Panc1 (cell line): ENCODE data around the gene FAM83F. TPM values are rescaled to one million over a fixed set of nuclear protein-coding genes. Genes with fewer than 3 reads are reported as not detected.

Experiments used
- ATAC-seq: fragments of 200-7000 bp; cut with Tn5 transposase; 2 replicates; pipeline ENCODE4 v1.9.1; 2020; ENCODE audit warnings: mild to moderate bottlenecking, moderate library complexity
- BruUV-seq: library from RNA; stranded (reverse); fragments of 400-500 nt; replicated peaks from 2 replicates; lab custom pipeline; 2021; lab: Mats Ljungman, UMichigan
- CTCF ChIA-PET: fragments of 300-600 bp; sonication (Branson Sonifier 250); formaldehyde crosslinking; loops from one replicate; lab custom pipeline; 2022; ENCODE audit warnings: antibody characterized with exemption; lab: Charles Lee
- POLR2A ChIA-PET: fragments of 300-600 bp; sonication (Branson Sonifier 250); formaldehyde crosslinking; loops from one replicate; lab custom pipeline; 2022; ENCODE audit warnings: antibody characterized with exemption; lab: Charles Lee
- DNase-seq: peaks from one replicate; pipeline ENCODE4 v3.0.0-alpha.2; 2010; ENCODE audit warnings: low read depth, low spot score
- H3K27ac ChIP-seq: 2 replicates; pipeline ENCODE4 v1.5.1; 2011; ENCODE audit warnings: mild to moderate bottlenecking, low read length, inconsistent platforms
- H3K27me3 ChIP-seq: fragments of 200-500 bp; sonication (Bioruptor generic); 2 replicates; pipeline ENCODE4 v1.6.0; 2014; ENCODE audit warnings: low read length, inconsistent platforms; ENCODE audit not compliant: control insufficient read depth, insufficient read depth
- H3K36me3 ChIP-seq: fragments of 200-500 bp; sonication (Bioruptor generic); 2 replicates; pipeline ENCODE4 v1.5.1; 2014; ENCODE audit warnings: inconsistent platforms, mild to moderate bottlenecking, low read length, moderate library complexity; ENCODE audit not compliant: control insufficient read depth, insufficient read depth
- H3K4me1 ChIP-seq: 2 replicates; pipeline ENCODE4 v1.5.1; 2011; ENCODE audit warnings: inconsistent platforms, mild to moderate bottlenecking, low read length, moderate library complexity; ENCODE audit not compliant: control insufficient read depth, insufficient read depth
- H3K4me3 ChIP-seq, 2 experiments: 2 replicates each; pipeline ENCODE4 v1.5.1; 2011 to 2012; ENCODE audit warnings: low read depth in 2 of 2, low read length in 2 of 2, mild to moderate bottlenecking in 2 of 2, inconsistent platforms in 1 of 2, moderate library complexity in 1 of 2
- H3K9me3 ChIP-seq: fragments of 200-500 bp; sonication (Bioruptor generic); 2 replicates; pipeline ENCODE4 v1.5.1; 2014; ENCODE audit warnings: low read depth, mild to moderate bottlenecking, inconsistent platforms, low read length, moderate library complexity; ENCODE audit not compliant: control insufficient read depth, insufficient read depth
- POLR2AphosphoS5 ChIP-seq: IDR thresholded peaks from 2 replicates; pipeline ENCODE4 v1.6.1; 2012; ENCODE audit warnings: mild to moderate bottlenecking, low read depth, low read length, moderate library complexity
- SIN3A ChIP-seq: IDR thresholded peaks from 2 replicates; pipeline ENCODE4 v1.6.1; 2012; ENCODE audit warnings: low read depth, mild to moderate bottlenecking, low read length, moderate library complexity, borderline replicate concordance; ENCODE audit not compliant: insufficient read depth
- TCF7L2 ChIP-seq: IDR thresholded peaks from 2 replicates; pipeline ENCODE4 v1.6.1; 2011; ENCODE audit warnings: mild to moderate bottlenecking, low read depth, low read length, inconsistent platforms
- in situ Hi-C: cut with HindIII; loops from 2 replicates; pipeline ENCODE4 v1.10.0; 2016; ENCODE audit warnings: low sequenced_read_pairs, low pct_unique_long_range_greater_than_20kb
- intact Hi-C: fragments of 100-400 bp; cut with micrococcal nuclease; formaldehyde crosslinking; loops from one replicate; pipeline ENCODE4 v1.10.0; 2022; ENCODE audit not compliant: unreplicated experiment
- total RNA-seq: library from RNA; stranded (reverse); gene quantifications from one replicate; pipeline ENCODE4 v1.2.1, GENCODE V29; 2021; ENCODE audit not compliant: unreplicated experiment
- TF ChIP-seq, protein P1 (sequence below): fragments of 450-650 bp; IDR thresholded peaks from 2 replicates; pipeline ENCODE4 v1.5.1; 2017; ENCODE audit warnings: mild to moderate bottlenecking
- TF ChIP-seq, protein P2 (sequence below), 2 experiments: IDR thresholded peaks; 2 replicates each; pipeline ENCODE4 v1.6.1; 2011 to 2012; ENCODE audit warnings: low read depth in 2 of 2, control low read depth in 1 of 2, low read length in 1 of 2, mild to moderate bottlenecking in 1 of 2, moderate library complexity in 1 of 2; ENCODE audit not compliant: insufficient read depth in 1 of 2

Gene FAM83F
- total RNA-seq, 1 experiment from 2014 or later, result 0.05 TPM

DNA sequence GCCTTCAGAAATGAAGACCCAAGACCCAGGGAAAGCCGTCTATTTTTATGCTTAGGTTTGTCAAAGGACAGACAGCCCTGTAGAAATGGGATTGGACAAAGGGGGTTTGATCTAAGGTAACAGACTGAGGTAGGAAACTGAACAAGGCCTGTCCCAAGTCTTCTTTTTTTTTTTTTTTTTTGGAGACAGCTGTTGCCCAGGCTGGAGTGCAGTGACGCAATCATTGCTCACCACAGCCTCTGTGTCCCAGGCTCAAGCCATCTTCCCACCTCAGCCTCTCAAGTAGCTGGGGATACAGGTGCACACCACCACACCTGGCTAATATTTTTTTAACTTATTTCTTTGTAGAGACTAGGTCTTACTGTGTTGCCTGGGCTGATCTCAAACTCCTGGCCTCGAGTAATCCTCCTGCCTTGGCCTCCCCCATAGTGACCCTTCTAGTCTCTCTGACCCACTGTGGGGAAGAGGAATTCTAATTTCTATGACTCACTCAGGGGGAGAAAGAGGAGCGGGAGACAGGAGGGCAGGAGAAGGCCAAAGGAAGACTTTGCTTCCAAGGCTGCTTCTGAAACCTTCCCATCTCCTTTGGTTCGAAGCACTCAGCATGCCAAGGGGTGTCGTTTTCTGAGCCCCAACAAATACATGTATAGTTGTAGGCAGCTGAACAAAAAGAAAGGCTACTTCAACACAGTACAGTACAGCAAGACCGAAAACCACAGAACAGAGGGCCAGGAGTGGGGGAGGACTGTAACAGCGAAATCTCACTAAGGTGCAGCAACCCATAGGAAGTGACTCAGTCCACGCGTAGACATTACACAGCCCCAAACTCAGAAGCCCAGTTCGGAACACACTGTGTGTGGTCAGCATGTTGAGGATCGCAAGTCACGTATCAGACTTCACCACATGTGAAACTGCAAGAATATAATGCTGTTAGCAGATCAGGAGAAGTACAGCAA lies 33.7 kb upstream of the FAM83F start:
- intact Hi-C loops, result no loop called here
- DNase-seq (no peak), ATAC-seq (no peak)
- Histone ChIP-seq H3K27ac (no peak overlapping the region), H3K9me3 (no peaks in the 10 kb centered on the region), H3K4me1 (no peaks in the 10 kb centered on the region), H3K27me3 (no peaks in the 10 kb centered on the region), H3K36me3 (no peaks in the 10 kb centered on the region), H3K4me3 (no peak overlapping the region)
- no peak for TF ChIP-seq SIN3A
- TF ChIP-seq, protein P1, sequence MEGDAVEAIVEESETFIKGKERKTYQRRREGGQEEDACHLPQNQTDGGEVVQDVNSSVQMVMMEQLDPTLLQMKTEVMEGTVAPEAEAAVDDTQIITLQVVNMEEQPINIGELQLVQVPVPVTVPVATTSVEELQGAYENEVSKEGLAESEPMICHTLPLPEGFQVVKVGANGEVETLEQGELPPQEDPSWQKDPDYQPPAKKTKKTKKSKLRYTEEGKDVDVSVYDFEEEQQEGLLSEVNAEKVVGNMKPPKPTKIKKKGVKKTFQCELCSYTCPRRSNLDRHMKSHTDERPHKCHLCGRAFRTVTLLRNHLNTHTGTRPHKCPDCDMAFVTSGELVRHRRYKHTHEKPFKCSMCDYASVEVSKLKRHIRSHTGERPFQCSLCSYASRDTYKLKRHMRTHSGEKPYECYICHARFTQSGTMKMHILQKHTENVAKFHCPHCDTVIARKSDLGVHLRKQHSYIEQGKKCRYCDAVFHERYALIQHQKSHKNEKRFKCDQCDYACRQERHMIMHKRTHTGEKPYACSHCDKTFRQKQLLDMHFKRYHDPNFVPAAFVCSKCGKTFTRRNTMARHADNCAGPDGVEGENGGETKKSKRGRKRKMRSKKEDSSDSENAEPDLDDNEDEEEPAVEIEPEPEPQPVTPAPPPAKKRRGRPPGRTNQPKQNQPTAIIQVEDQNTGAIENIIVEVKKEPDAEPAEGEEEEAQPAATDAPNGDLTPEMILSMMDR, result no peak
- no peak for TF ChIP-seq TCF7L2
- no peak for TF ChIP-seq POLR2AphosphoS5
- TF ChIP-seq, protein P2, sequence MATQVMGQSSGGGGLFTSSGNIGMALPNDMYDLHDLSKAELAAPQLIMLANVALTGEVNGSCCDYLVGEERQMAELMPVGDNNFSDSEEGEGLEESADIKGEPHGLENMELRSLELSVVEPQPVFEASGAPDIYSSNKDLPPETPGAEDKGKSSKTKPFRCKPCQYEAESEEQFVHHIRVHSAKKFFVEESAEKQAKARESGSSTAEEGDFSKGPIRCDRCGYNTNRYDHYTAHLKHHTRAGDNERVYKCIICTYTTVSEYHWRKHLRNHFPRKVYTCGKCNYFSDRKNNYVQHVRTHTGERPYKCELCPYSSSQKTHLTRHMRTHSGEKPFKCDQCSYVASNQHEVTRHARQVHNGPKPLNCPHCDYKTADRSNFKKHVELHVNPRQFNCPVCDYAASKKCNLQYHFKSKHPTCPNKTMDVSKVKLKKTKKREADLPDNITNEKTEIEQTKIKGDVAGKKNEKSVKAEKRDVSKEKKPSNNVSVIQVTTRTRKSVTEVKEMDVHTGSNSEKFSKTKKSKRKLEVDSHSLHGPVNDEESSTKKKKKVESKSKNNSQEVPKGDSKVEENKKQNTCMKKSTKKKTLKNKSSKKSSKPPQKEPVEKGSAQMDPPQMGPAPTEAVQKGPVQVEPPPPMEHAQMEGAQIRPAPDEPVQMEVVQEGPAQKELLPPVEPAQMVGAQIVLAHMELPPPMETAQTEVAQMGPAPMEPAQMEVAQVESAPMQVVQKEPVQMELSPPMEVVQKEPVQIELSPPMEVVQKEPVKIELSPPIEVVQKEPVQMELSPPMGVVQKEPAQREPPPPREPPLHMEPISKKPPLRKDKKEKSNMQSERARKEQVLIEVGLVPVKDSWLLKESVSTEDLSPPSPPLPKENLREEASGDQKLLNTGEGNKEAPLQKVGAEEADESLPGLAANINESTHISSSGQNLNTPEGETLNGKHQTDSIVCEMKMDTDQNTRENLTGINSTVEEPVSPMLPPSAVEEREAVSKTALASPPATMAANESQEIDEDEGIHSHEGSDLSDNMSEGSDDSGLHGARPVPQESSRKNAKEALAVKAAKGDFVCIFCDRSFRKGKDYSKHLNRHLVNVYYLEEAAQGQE (IDR thresholded peaks at IDR 0.05; ENCODE audit: insufficient read depth in 1 of 2, low read depth in 2 of 2, low read length in 1 of 2), result no peak
- BruUV-seq, result no TSS peak
- in situ Hi-C loops, result no loop called here
- POLR2A ChIA-PET, result no interaction called here
- CTCF ChIA-PET, result no interaction called here

DNA sequence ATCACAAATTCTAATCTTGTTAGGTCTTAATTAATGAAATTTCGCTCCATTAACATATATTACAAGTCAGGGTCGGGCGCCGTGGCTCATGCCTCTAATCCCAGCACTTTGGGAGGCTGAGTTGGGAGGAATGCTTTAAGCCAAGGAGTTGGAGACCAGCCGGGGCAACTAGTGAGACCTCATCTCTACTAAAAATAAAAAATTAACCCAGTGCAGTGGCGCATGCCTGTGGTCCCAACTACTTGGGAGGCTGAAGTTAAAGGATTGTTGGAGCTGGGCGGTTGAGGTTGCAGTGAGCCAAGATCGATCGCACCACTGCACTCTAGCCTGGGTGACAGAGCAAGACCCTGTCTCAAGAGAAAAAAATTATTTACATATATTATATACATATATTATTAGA lies 32.7 kb upstream of the FAM83F start:
- ATAC-seq (no peak), DNase-seq (no peak)
- ChIA-PET CTCF (no interaction called here), POLR2A (no interaction called here)
- no peak overlapping the region for H3K4me3 ChIP-seq
- H3K36me3 ChIP-seq, result no peaks in the 10 kb centered on the region
- no peak overlapping the region for H3K27ac ChIP-seq
- no TSS peak for BruUV-seq
- no peaks in the 10 kb centered on the region for H3K9me3 ChIP-seq
- intact Hi-C loops (no loop called here), in situ Hi-C loops (no loop called here)
- H3K27me3 ChIP-seq, result no peaks in the 10 kb centered on the region
- H3K4me1 ChIP-seq, result no peaks in the 10 kb centered on the region
- no peak for TF ChIP-seq TCF7L2
- TF ChIP-seq, protein P1, result no peak
- TF ChIP-seq POLR2AphosphoS5, result no peak
